Kidney (tissue), 14 donors: ENCODE measurements around the gene SIRT1. TPM values are rescaled to one million over a fixed set of nuclear protein-coding genes. Genes with fewer than 3 reads are reported as not detected.

Experiments
- DNase-seq, 5 donors: peaks; one replicate each; pipeline ENCODE4 v3.0.0-alpha.2; 2013 to 2020
- FAIRE-seq: peaks from 2 replicates; lab custom pipeline; 2012; peaks lifted over from hg19 to GRCh38; lab: Jason Lieb, UNC
- H3K27ac ChIP-seq, 2 donors: one replicate each; pipeline ENCODE4 v1.7.0; 2013; ENCODE audit warnings: low read depth in 2 of 2, low read length in 2 of 2, inconsistent platforms in 1 of 2
- H3K27me3 ChIP-seq: one replicate; pipeline ENCODE4 v1.7.1; 2013; ENCODE audit warnings: low read length, inconsistent platforms; ENCODE audit not compliant: control insufficient read depth, insufficient read depth
- H3K36me3 ChIP-seq, 3 donors: one replicate each; pipeline versions ENCODE4 v1.7.0 to v1.7.1; 2013; ENCODE audit warnings: low read length in 3 of 3, control low read depth in 1 of 3, inconsistent platforms in 1 of 3; ENCODE audit not compliant: insufficient read depth in 3 of 3, control insufficient read depth in 2 of 3
- H3K4me1 ChIP-seq, 3 donors: one replicate each; pipeline versions ENCODE4 v1.7.0 to v1.7.1; 2013; ENCODE audit warnings: low read length in 3 of 3, inconsistent platforms in 1 of 3, low read depth in 1 of 3; ENCODE audit not compliant: control insufficient read depth in 2 of 3, insufficient read depth in 2 of 3
- H3K4me3 ChIP-seq, 3 donors: one replicate each; pipeline versions ENCODE4 v1.7.0 to v1.8.1; 2013; ENCODE audit warnings: low read length in 3 of 3, control low read depth in 1 of 3, inconsistent platforms in 1 of 3
- H3K9ac ChIP-seq, 3 donors: one replicate each; pipeline versions ENCODE4 v1.7.0 to v1.7.1; 2013; ENCODE audit warnings: low read length in 3 of 3, control low read depth in 1 of 3, inconsistent platforms in 1 of 3
- H3K9me3 ChIP-seq, 3 donors: one replicate each; pipeline versions ENCODE4 v1.7.0 to v1.7.1; 2013; ENCODE audit warnings: low read length in 3 of 3, control low read depth in 1 of 3, inconsistent platforms in 1 of 3; ENCODE audit not compliant: control insufficient read depth in 2 of 3, insufficient read depth in 1 of 3
- CTCF ChIP-seq: IDR thresholded peaks from 3 replicates; pipeline ENCODE4 v1.5.1; 2012; ENCODE audit warnings: mild to moderate bottlenecking, moderate library complexity, borderline replicate concordance; ENCODE audit not compliant: insufficient read depth; ENCODE audit errors: extremely low read depth
- intact Hi-C: fragments of 100-400 bp; cut with DNase I; formaldehyde crosslinking; loops from one replicate; pipeline ENCODE4 v1.11.1; 2022
- polyA plus RNA-seq: library from polyadenylated mRNA; stranded (reverse); fragments of 350-450 nt; fragmentation: Illumina TruSeq; extraction: RNeasy Lipid Tissue Mini Kit (QIAGEN cat#74804); gene quantifications from one replicate; pipeline ENCODE4 v1.2.3, GENCODE V29; 2014; ENCODE audit warnings: low read depth, low replicate concordance; ENCODE audit not compliant: insufficient read depth
- total RNA-seq: library from RNA; stranded (reverse); fragmentation: NEBNext Ultra II Directional; extraction: Animal tissue kit (Norgen Biotek cat#: 25700); gene quantifications from one replicate; pipeline ENCODE4 v1.2.1, GENCODE V29; 2021
- donor health status: control.
- donor health status: control.
- donor health status: control.
- donor health status: control.
- donor health status: control.
- donor health status: DM: yes; HTN: yes; CAD: no.
- donor health status: Normal renal cell carcinoma (clear cell type).

Gene SIRT1
- total and polyA plus RNA-seq, 2 donors from 2014 or later, result 5.0 to 24.8 TPM

DNA sequence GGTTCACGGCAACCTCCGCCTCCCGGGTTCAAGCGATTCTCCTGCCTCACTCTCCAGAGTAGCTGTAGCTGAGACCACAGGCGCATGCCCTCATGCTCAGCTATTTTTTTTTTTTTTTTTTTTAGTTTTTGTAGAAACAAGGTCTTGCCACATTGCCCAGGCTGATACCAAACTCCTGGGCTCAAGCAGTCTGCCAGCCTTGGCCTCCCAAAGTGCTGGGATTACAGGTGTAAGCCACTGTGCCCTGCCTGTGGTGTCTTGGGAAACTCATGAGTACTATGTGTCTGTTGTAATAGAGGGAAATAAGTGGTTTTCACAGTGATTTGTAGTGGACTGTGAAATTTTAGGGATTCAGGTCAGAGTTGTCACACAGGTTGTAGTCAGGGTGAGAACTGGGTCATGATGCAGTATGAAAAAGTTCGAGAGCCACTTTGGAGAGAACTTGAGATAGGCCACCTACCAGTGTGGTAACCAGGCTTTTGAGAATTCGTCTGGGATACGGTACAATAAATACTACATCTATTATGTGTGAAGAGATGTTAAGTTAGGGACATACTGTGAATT is 30.4 kb downstream of the SIRT1 start:
- no peaks in the 10 kb centered on the region for H3K4me1 ChIP-seq
- DNase-seq (no peak), FAIRE-seq (no peak)
- TF ChIP-seq CTCF, result no peak
- H3K4me3 ChIP-seq, result no peak overlapping the region
- no peaks in the 10 kb centered on the region for H3K27me3 ChIP-seq
- H3K36me3 ChIP-seq, result peaks cover 7 to 33% (median 22%) of the 10 kb centered on the region in 3 donors
- H3K9me3 ChIP-seq, result no peaks in the 10 kb centered on the region
- intact Hi-C loops, result no loop called here
- no peak overlapping the region for H3K27ac ChIP-seq
- H3K9ac ChIP-seq, result no peak overlapping the region

GRCh38 chr10:67917169-67917568 is 32.7 kb downstream of the SIRT1 start:
- Histone ChIP-seq H3K4me3 (no peak overlapping the region), H3K27ac (no peak overlapping the region), H3K36me3 (peaks cover 5 to 21% (median 16%) of the 10 kb centered on the region in 3 donors), H3K4me1 (no peaks in the 10 kb centered on the region), H3K9ac (no peak overlapping the region), H3K9me3 (no peaks in the 10 kb centered on the region), H3K27me3 (no peaks in the 10 kb centered on the region)
- FAIRE-seq, result no peak
- intact Hi-C loops, result no loop called here
- TF ChIP-seq CTCF, result no peak
- DNase-seq, result no peak

- TF ChIP-seq CTCF, result no peak
Measured at GRCh38 chr10:67917679-67918078, 33.2 kb downstream of the SIRT1 start.

GRCh38 chr10:67921065-67921464 is 36.6 kb downstream of the SIRT1 start:
- no peak for FAIRE-seq
- Histone ChIP-seq H3K4me3 (no peak overlapping the region), H3K4me1 (no peaks in the 10 kb centered on the region), H3K27ac (no peak overlapping the region), H3K27me3 (no peaks in the 10 kb centered on the region), H3K9me3 (no peaks in the 10 kb centered on the region), H3K36me3 (peaks cover 8 to 17% (median 14%) of the 10 kb centered on the region in 3 donors), H3K9ac (no peak overlapping the region)
- DNase-seq, result no peak
- intact Hi-C loops, result no loop called here
- no peak for TF ChIP-seq CTCF

More at GRCh38 chr10:67917679-67918078, 33.2 kb downstream of the SIRT1 start:
- H3K36me3 ChIP-seq, result peaks cover 3 to 16% (median 14%) of the 10 kb centered on the region in 3 donors
- intact Hi-C loops, result no loop called here
- no peaks in the 10 kb centered on the region for H3K27me3 ChIP-seq
- DNase-seq (no peak), FAIRE-seq (no peak)
- no peaks in the 10 kb centered on the region for H3K4me1 ChIP-seq
- no peak overlapping the region for H3K9ac ChIP-seq
- no peaks in the 10 kb centered on the region for H3K9me3 ChIP-seq
- no peak overlapping the region for H3K27ac ChIP-seq
- H3K4me3 ChIP-seq, result no peak overlapping the region
